ENCODE results near the gene ATP6V1B1. TPM values are rescaled to one million over a fixed set of nuclear protein-coding genes. Genes with fewer than 3 reads are reported as not detected.
"Not testable (repeated sequence)": the region's sequence is repeated elsewhere in the genome, so short reads cannot be mapped to it uniquely, and the experiment has no call there.

The ATP6V1B1 gene
- total RNA-seq, 1 donor from 2014 or later = 6.3 TPM

GRCh38 chr2:70992945-70993853 is 57.5 kb downstream of the ATP6V1B1 start:
- peak overlapping the region; percentile 93 for H3K4me3 Mint-ChIP-seq

DNA sequence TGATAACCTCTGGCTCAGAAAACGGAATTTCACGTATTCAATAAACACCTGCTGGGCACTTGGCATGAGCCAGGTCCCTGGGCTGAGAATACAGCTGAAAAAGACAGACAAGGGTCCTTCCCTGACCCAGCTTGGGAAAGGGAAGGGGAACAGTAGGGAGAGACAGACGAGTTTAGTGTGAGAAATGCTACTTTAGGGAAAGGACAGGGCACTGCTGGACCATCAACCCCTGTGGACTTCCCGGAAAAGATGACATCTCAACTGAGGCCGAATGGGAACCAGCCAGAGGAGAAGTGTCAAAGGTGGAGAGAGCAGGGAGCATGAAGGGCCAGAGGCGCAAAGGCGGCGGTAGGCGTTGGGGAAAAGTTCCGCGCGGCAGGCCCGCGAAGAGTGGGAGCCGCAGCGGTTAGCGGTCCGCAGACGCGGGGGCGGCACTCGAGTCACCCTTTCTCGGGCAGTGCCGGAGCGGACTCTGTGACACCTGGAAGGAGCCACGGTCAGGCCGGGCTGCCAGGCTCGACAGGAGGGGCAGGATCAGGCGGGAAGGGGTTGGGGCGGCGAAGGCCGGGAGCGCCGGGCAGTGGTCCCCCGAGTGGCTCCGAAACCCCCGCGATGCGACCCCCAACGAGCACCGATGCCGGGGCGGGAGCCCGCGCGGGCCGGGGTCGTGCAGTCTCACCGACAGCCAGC is 58.5 kb downstream of the ATP6V1B1 start:
- H3K4me3 Mint-ChIP-seq = peak overlapping the region; percentile 93
- peak overlapping the region; percentile 78 for H3K27ac Mint-ChIP-seq
- TF ChIP-seq CTCF (conservative IDR thresholded peaks at IDR 0.05) = no peak
- peaks cover 11% of the 10 kb centered on the region for H3K27me3 Mint-ChIP-seq
- DNase-seq (ENCODE audit: extremely low spot score, unreplicated experiment) = peak; percentile 27
- peaks cover 23% of the 10 kb centered on the region for H3K4me1 Mint-ChIP-seq (ENCODE audit: unreplicated experiment)
- no peaks in the 10 kb centered on the region for H3K9me3 Mint-ChIP-seq
- H3K36me3 Mint-ChIP-seq = no peaks in the 10 kb centered on the region

More at GRCh38 chr2:70992945-70993853, 57.5 kb downstream of the ATP6V1B1 start:
- no peak for TF ChIP-seq CTCF (conservative IDR thresholded peaks at IDR 0.05)
- Mint-ChIP-seq H3K4me1 (ENCODE audit: unreplicated experiment) (peaks cover 23% of the 10 kb centered on the region), H3K27me3 (peaks cover 6% of the 10 kb centered on the region), H3K9me3 (no peaks in the 10 kb centered on the region), H3K36me3 (no peaks in the 10 kb centered on the region), H3K27ac (peak overlapping the region; percentile 78)
- DNase-seq (ENCODE audit: extremely low spot score, unreplicated experiment) = peak; percentile 47

GRCh38 chr2:70994699-70995425 is 59.2 kb downstream of the ATP6V1B1 start, which contains the start of gene TEX261:
TEX261 (minus strand) TSS chr2:70994873; CDS start chr2:70994757, 116 bp downstream.
- H3K4me3 Mint-ChIP-seq = peak within 1 kb of the TSS; percentile 93
- H3K9me3 Mint-ChIP-seq = no peaks in the 10 kb centered on the region
- peaks cover 11% of the 10 kb centered on the region for H3K27me3 Mint-ChIP-seq
- peaks cover 23% of the 10 kb centered on the region for H3K4me1 Mint-ChIP-seq (ENCODE audit: unreplicated experiment)
- TF ChIP-seq CTCF (conservative IDR thresholded peaks at IDR 0.05) = peak; percentile 76
- peak; percentile 95 for DNase-seq (ENCODE audit: extremely low spot score, unreplicated experiment)
- peak within 1 kb of the TSS; percentile 80 for H3K27ac Mint-ChIP-seq
- H3K36me3 Mint-ChIP-seq = no peaks in the 10 kb centered on the region

DNA sequence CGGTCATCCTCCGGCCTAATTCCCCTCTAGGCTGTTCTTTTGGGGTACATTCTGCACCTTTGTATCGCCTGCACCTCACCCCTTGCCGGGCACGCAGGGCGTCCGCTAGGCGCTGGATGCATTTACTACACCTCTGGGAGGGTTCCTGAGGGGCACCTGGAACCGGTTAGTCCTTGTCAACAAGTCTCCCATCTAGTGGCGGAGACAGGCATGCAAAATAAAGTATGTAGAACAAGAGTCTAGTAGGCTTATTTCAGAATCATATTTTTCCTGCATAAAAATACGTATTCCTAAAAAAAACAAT is 59.7 kb downstream of the ATP6V1B1 start:
- Mint-ChIP-seq H3K27ac (peak overlapping the region; percentile 80), H3K27me3 (peaks cover 11% of the 10 kb centered on the region), H3K4me3 (peak overlapping the region; percentile 93)

DNA sequence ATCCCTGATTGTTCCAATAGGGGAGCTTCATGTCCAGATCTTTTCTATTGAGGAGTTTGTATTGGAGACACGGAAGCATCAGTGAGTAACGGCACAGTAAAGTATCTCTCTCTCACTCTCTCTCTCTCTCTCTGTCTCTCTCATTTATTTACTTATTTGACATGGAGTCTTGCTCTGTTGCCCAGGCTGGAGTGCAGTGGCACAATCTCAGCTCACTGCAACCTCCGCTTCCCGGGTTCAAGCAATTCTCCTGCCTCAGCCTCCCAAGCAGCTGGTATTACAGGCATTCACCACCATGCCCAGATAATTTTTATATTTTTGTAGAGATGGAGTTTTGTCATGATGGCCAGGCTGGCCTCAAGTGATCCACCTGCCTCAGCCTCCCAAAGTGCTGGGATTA is 63.2 kb downstream of the ATP6V1B1 start:
- peaks cover 16% of the 10 kb centered on the region for H3K27me3 Mint-ChIP-seq
- not testable (repeated sequence) for DNase-seq (ENCODE audit: extremely low spot score, unreplicated experiment); H3K4me1 Mint-ChIP-seq (ENCODE audit: unreplicated experiment); H3K27ac Mint-ChIP-seq; H3K36me3 Mint-ChIP-seq; H3K4me3 Mint-ChIP-seq; H3K9me3 Mint-ChIP-seq

More for the DNA sequence above, 59.7 kb downstream of the ATP6V1B1 start:
- DNase-seq (ENCODE audit: extremely low spot score, unreplicated experiment) = peak; percentile 66
- TF ChIP-seq CTCF (conservative IDR thresholded peaks at IDR 0.05) = peak; percentile 58
- Mint-ChIP-seq H3K36me3 (no peaks in the 10 kb centered on the region), H3K9me3 (no peaks in the 10 kb centered on the region), H3K4me1 (ENCODE audit: unreplicated experiment) (peaks cover 23% of the 10 kb centered on the region)
